ENCODE data around the gene SPOCK1. TPM values are rescaled to one million over a fixed set of nuclear protein-coding genes. Genes with fewer than 3 reads are reported as not detected.

Gene SPOCK1
- total and polyA plus RNA-seq, 4 experiments from 2014 or later: not detected

GRCh38 chr5:137129886-137130680 lies 369.0 kb downstream of the SPOCK1 start:
- Histone ChIP-seq H3K4me1 (ENCODE audit: insufficient read depth, low read length) (no peaks in the 10 kb centered on the region), H3K27ac (ENCODE audit: low read depth, low read length) (no peak overlapping the region), H3K27me3 (ENCODE audit: insufficient read depth, low read length) (no peaks in the 10 kb centered on the region), H3K9me3 (ENCODE audit: control insufficient read depth in 1 of 2, low read length in 2 of 2) (no peaks in the 10 kb centered on the region), H3K36me3 (ENCODE audit: insufficient read depth, low read length) (no peaks in the 10 kb centered on the region), H3K4me3 (ENCODE audit: low read length in 2 of 2) (no peak overlapping the region)
- peaks cover 1 to 4% of the 10 kb centered on the region in 2 donors for H3K27me3 Mint-ChIP-seq
- ChIA-PET POLR2A (ENCODE audit: partially characterized antibody) (no interaction called here), CTCF (ENCODE audit: partially characterized antibody) (no interaction called here)
- no peaks in the 10 kb centered on the region for H3K4me1 Mint-ChIP-seq
- intact Hi-C loops (cut with micrococcal nuclease): no loop called here
- peaks cover 0 to 6% (median 3%) of the 10 kb centered on the region in 8 donors for H3K9me3 Mint-ChIP-seq
- no peak for DNase-seq
- no peaks in the 10 kb centered on the region for H3K36me3 Mint-ChIP-seq
- H3K27ac Mint-ChIP-seq: no peak overlapping the region
- no peak overlapping the region for H3K4me3 Mint-ChIP-seq

- no peak for DNase-seq
- peaks cover 0 to 1% of the 10 kb centered on the region in 2 donors for H3K27me3 Mint-ChIP-seq
- no peak overlapping the region for H3K4me3 Mint-ChIP-seq
- Histone ChIP-seq H3K9me3 (ENCODE audit: control insufficient read depth in 1 of 2, low read length in 2 of 2) (no peaks in the 10 kb centered on the region), H3K27me3 (ENCODE audit: insufficient read depth, low read length) (no peaks in the 10 kb centered on the region), H3K36me3 (ENCODE audit: insufficient read depth, low read length) (no peaks in the 10 kb centered on the region), H3K4me1 (ENCODE audit: insufficient read depth, low read length) (no peaks in the 10 kb centered on the region), H3K4me3 (ENCODE audit: low read length in 2 of 2) (no peak overlapping the region), H3K27ac (ENCODE audit: low read depth, low read length) (no peak overlapping the region)
- CTCF ChIA-PET (ENCODE audit: partially characterized antibody): no interaction called here
- H3K27ac Mint-ChIP-seq: no peak overlapping the region
- peaks cover 0 to 6% (median 1%) of the 10 kb centered on the region in 8 donors for H3K9me3 Mint-ChIP-seq
- POLR2A ChIA-PET (ENCODE audit: partially characterized antibody): no interaction called here
- intact Hi-C loops (cut with micrococcal nuclease): no loop called here
- H3K4me1 Mint-ChIP-seq: no peaks in the 10 kb centered on the region
- H3K36me3 Mint-ChIP-seq: no peaks in the 10 kb centered on the region
Observed at GRCh38 chr5:137128012-137128411, 371.1 kb downstream of the SPOCK1 start.

GRCh38 chr5:137126829-137127228 lies 372.3 kb downstream of the SPOCK1 start:
- no peak for DNase-seq
- Histone ChIP-seq H3K36me3 (ENCODE audit: insufficient read depth, low read length) (no peaks in the 10 kb centered on the region), H3K27me3 (ENCODE audit: insufficient read depth, low read length) (no peaks in the 10 kb centered on the region), H3K27ac (ENCODE audit: low read depth, low read length) (no peak overlapping the region), H3K4me3 (ENCODE audit: low read length in 2 of 2) (no peak overlapping the region), H3K9me3 (ENCODE audit: control insufficient read depth in 1 of 2, low read length in 2 of 2) (no peaks in the 10 kb centered on the region), H3K4me1 (ENCODE audit: insufficient read depth, low read length) (no peaks in the 10 kb centered on the region)
- peaks cover 0 to 6% (median 1%) of the 10 kb centered on the region in 8 donors for H3K9me3 Mint-ChIP-seq
- H3K4me1 Mint-ChIP-seq: no peaks in the 10 kb centered on the region
- H3K27me3 Mint-ChIP-seq: peaks cover 0 to 1% of the 10 kb centered on the region in 2 donors
- H3K4me3 Mint-ChIP-seq: no peak overlapping the region
- intact Hi-C loops (cut with micrococcal nuclease): no loop called here
- ChIA-PET CTCF (ENCODE audit: partially characterized antibody) (no interaction called here), POLR2A (ENCODE audit: partially characterized antibody) (no interaction called here)
- no peak overlapping the region for H3K27ac Mint-ChIP-seq
- H3K36me3 Mint-ChIP-seq: no peaks in the 10 kb centered on the region

- no peaks in the 10 kb centered on the region for H3K4me1 ChIP-seq (ENCODE audit: insufficient read depth, low read length)
- DNase-seq: no peak
- no peak overlapping the region for H3K27ac Mint-ChIP-seq
- no peaks in the 10 kb centered on the region for H3K9me3 ChIP-seq (ENCODE audit: control insufficient read depth in 1 of 2, low read length in 2 of 2)
- H3K4me1 Mint-ChIP-seq: no peaks in the 10 kb centered on the region
- no peak overlapping the region for H3K4me3 ChIP-seq (ENCODE audit: low read length in 2 of 2)
- POLR2A ChIA-PET (ENCODE audit: partially characterized antibody): no interaction called here
- CTCF ChIA-PET (ENCODE audit: partially characterized antibody): interaction anchor here (0.8 kb wide), 1 partner anchor 14 kb away, joined by 3 read pairs; no protein-coding TSS in a partner anchor
- H3K4me3 Mint-ChIP-seq: no peak overlapping the region
- intact Hi-C loops (cut with micrococcal nuclease): no loop called here
- no peaks in the 10 kb centered on the region for H3K27me3 ChIP-seq (ENCODE audit: insufficient read depth, low read length)
- no peaks in the 10 kb centered on the region for H3K36me3 Mint-ChIP-seq
- H3K27me3 Mint-ChIP-seq: no peaks in the 10 kb centered on the region
- no peak overlapping the region for H3K27ac ChIP-seq (ENCODE audit: low read depth, low read length)
- no peaks in the 10 kb centered on the region for H3K36me3 ChIP-seq (ENCODE audit: insufficient read depth, low read length)
- H3K9me3 Mint-ChIP-seq: peaks cover 0 to 3% (median 0%) of the 10 kb centered on the region in 8 donors
Observed at GRCh38 chr5:137122558-137122957, 376.6 kb downstream of the SPOCK1 start.

- CTCF ChIA-PET (ENCODE audit: partially characterized antibody): interaction anchor here (0.8 kb wide), 1 partner anchor 13 kb away, joined by 3 read pairs; no protein-coding TSS in a partner anchor
- Histone ChIP-seq H3K9me3 (ENCODE audit: control insufficient read depth in 1 of 2, low read length in 2 of 2) (no peaks in the 10 kb centered on the region), H3K27ac (ENCODE audit: low read depth, low read length) (no peak overlapping the region), H3K4me1 (ENCODE audit: insufficient read depth, low read length) (no peaks in the 10 kb centered on the region), H3K36me3 (ENCODE audit: insufficient read depth, low read length) (no peaks in the 10 kb centered on the region), H3K4me3 (ENCODE audit: low read length in 2 of 2) (no peak overlapping the region), H3K27me3 (ENCODE audit: insufficient read depth, low read length) (no peaks in the 10 kb centered on the region)
- H3K27ac Mint-ChIP-seq: no peak overlapping the region
- H3K4me3 Mint-ChIP-seq: no peak overlapping the region
- POLR2A ChIA-PET (ENCODE audit: partially characterized antibody): no interaction called here
- H3K9me3 Mint-ChIP-seq: peaks cover 0 to 2% (median under 1%) of the 10 kb centered on the region in 8 donors
- no peak for DNase-seq
- intact Hi-C loops (cut with micrococcal nuclease): no loop called here
- H3K36me3 Mint-ChIP-seq: no peaks in the 10 kb centered on the region
- no peaks in the 10 kb centered on the region for H3K27me3 Mint-ChIP-seq
- no peaks in the 10 kb centered on the region for H3K4me1 Mint-ChIP-seq
Observed at GRCh38 chr5:137122075-137122474, 377.1 kb downstream of the SPOCK1 start.

GRCh38 chr5:137119321-137119720 lies 379.8 kb downstream of the SPOCK1 start:
- DNase-seq: no peak
- Mint-ChIP-seq H3K4me1 (no peaks in the 10 kb centered on the region), H3K36me3 (no peaks in the 10 kb centered on the region), H3K27ac (no peak overlapping the region), H3K4me3 (no peak overlapping the region), H3K9me3 (peaks cover 0 to 11% (median 0%) of the 10 kb centered on the region in 8 donors), H3K27me3 (peaks cover 0 to 1% of the 10 kb centered on the region in 2 donors)
- Histone ChIP-seq H3K27ac (ENCODE audit: low read depth, low read length) (no peak overlapping the region), H3K9me3 (ENCODE audit: control insufficient read depth in 1 of 2, low read length in 2 of 2) (no peaks in the 10 kb centered on the region), H3K27me3 (ENCODE audit: insufficient read depth, low read length) (no peaks in the 10 kb centered on the region), H3K4me1 (ENCODE audit: insufficient read depth, low read length) (no peaks in the 10 kb centered on the region), H3K4me3 (ENCODE audit: low read length in 2 of 2) (no peak overlapping the region), H3K36me3 (ENCODE audit: insufficient read depth, low read length) (no peaks in the 10 kb centered on the region)
- CTCF ChIA-PET (ENCODE audit: partially characterized antibody): no interaction called here
- POLR2A ChIA-PET (ENCODE audit: partially characterized antibody): no interaction called here
- intact Hi-C loops (cut with micrococcal nuclease): no loop called here

- Histone ChIP-seq H3K4me3 (ENCODE audit: low read length in 2 of 2) (no peak overlapping the region), H3K4me1 (ENCODE audit: insufficient read depth, low read length) (no peaks in the 10 kb centered on the region), H3K9me3 (ENCODE audit: control insufficient read depth in 1 of 2, low read length in 2 of 2) (no peaks in the 10 kb centered on the region), H3K27ac (ENCODE audit: low read depth, low read length) (no peak overlapping the region), H3K27me3 (ENCODE audit: insufficient read depth, low read length) (no peaks in the 10 kb centered on the region), H3K36me3 (ENCODE audit: insufficient read depth, low read length) (no peaks in the 10 kb centered on the region)
- POLR2A ChIA-PET (ENCODE audit: partially characterized antibody): no interaction called here
- CTCF ChIA-PET (ENCODE audit: partially characterized antibody): no interaction called here
- intact Hi-C loops (cut with micrococcal nuclease): no loop called here
- Mint-ChIP-seq H3K4me3 (no peak overlapping the region), H3K4me1 (no peaks in the 10 kb centered on the region), H3K36me3 (no peaks in the 10 kb centered on the region), H3K9me3 (peaks cover 0 to 11% (median 0%) of the 10 kb centered on the region in 8 donors), H3K27ac (no peak overlapping the region), H3K27me3 (peaks cover 0 to 1% of the 10 kb centered on the region in 2 donors)
- DNase-seq: no peak
Observed at GRCh38 chr5:137118629-137119028, 380.5 kb downstream of the SPOCK1 start.
